Cardiac fibroblast (primary cell): ENCODE measurements around the gene JAG1.

Source experiments
- DNase-seq, 2 donors: peaks; one replicate each; pipeline versions ENCODE4 v3.0.0 to v3.0.0-alpha.2; 2010; ENCODE audit warnings: low read depth in 2 of 2
- H3K4me3 ChIP-seq, 2 donors: replicated peaks in 1 of 2; 1 replicate in 1 of 2; 2 replicates in 1 of 2; pipeline ENCODE4 v1.5.1; 2011; ENCODE audit warnings: low read depth in 2 of 2, low read length in 2 of 2, mild to moderate bottlenecking in 2 of 2, moderate library complexity in 1 of 2
- TF ChIP-seq, protein P1 (sequence below): IDR thresholded peaks from one replicate; pipeline ENCODE4 v1.5.1; 2011; ENCODE audit warnings: low read depth, mild to moderate bottlenecking, low read length, inconsistent platforms

JAG1 gene

DNA sequence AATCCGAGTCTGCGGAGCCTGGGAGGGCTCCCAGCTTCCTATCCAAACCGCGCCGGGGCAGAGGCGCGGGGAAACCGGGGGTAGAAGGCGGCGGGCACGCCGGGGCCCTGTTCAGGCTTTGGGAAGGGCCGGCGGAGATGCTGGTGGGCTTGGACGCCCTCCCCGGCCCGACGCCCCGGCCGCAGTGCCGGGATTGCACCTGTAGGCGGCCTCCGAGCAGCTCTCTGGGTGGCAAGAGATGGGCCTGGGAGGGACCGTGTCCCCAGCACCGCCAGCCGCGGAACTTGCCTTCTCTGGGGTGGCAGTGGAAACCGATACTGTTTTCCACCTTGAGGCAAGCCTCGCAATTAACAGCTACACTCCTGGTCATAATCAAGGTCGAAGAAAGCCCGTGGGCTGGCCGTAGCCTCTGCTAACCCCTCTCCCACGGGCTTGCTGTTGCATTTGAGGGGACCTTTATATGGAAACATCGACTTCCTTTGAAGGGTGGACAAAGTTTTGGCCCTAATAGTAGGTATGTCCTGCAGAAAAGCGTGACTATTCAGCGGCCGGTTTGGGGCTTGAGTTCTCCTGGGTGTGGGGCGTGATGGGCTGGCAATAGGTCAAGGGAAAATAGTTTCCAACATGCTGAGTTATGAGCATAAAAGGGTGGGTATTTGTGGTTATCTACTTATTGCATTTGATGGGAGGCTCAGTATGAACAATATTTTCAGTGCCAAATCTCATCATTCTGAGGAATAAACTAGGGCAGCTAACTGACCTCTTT, 1.1 kb upstream of the JAG1 start:
- TF ChIP-seq, protein P1, sequence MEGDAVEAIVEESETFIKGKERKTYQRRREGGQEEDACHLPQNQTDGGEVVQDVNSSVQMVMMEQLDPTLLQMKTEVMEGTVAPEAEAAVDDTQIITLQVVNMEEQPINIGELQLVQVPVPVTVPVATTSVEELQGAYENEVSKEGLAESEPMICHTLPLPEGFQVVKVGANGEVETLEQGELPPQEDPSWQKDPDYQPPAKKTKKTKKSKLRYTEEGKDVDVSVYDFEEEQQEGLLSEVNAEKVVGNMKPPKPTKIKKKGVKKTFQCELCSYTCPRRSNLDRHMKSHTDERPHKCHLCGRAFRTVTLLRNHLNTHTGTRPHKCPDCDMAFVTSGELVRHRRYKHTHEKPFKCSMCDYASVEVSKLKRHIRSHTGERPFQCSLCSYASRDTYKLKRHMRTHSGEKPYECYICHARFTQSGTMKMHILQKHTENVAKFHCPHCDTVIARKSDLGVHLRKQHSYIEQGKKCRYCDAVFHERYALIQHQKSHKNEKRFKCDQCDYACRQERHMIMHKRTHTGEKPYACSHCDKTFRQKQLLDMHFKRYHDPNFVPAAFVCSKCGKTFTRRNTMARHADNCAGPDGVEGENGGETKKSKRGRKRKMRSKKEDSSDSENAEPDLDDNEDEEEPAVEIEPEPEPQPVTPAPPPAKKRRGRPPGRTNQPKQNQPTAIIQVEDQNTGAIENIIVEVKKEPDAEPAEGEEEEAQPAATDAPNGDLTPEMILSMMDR: peak; percentile 88
- peak overlapping the region; percentile 81 to 88 for H3K4me3 ChIP-seq

DNA sequence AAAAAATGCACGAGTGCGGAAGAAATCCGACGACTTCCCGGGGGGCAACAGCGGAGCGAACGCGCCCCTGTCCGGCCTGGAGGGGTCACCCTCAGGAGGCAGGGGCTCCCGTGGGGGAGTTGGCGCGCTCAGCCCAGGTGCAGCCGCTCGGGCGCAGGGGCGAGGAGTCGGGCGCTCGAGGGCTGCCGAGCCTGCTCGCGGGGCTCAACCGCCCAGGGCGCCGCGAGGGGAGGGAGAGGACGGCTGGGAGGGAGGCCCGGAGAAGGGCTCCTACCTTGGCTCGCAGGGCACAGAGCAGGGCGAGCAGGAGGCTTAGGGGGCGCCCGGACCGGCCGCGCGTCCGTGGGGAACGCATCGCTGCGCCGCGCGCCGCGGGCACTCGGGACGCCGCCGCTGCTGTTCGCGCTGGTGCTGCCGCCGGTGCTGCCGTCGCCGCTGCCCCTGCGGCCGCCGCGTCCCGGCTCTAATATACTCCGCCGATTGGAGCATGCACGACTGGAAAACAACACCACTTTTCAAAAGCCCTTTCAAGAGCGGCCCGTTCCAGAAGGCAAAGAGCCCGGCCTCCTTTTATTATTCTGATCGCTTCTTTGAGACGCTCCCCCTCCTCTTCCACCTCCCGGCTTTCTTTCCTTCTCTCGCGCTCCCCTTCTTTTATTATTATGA, 490 bp downstream of the JAG1 start:
- peak overlapping the region; percentile 81 to 88 for H3K4me3 ChIP-seq
- TF ChIP-seq, protein P1: no peak
- no peak for DNase-seq

More for the DNA sequence above, 1.1 kb upstream of the JAG1 start:
- peak; percentile 76 to 79 for DNase-seq

DNA sequence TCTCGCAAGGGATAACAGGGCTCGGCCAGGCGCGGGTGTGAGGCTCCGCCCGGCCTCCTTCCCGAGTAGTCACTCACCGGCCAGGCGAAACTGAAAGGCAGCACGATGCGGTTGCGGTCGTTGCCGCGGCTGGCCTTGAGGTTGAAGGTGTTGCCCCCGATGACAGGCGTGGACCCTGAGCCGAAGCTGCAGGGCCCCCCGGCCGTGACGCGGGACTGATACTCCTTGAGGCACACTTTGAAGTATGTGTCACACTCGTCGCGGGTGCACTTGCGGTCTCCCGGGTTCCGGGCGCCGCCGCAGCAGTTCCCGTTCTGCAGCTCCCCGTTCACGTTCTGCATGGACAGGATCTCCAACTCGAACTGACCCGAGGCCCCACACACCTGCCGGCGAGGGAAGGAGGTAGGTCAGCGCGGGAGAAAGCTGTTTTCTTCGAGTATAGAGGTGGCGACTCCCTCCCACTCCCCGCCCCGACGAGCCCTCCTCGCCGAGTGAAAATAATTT, 1.1 kb downstream of the JAG1 start:
- TF ChIP-seq, protein P1: no peak
- peak; percentile 52 to 67 for DNase-seq
- H3K4me3 ChIP-seq: peak overlapping the region; percentile 81 to 88

DNA sequence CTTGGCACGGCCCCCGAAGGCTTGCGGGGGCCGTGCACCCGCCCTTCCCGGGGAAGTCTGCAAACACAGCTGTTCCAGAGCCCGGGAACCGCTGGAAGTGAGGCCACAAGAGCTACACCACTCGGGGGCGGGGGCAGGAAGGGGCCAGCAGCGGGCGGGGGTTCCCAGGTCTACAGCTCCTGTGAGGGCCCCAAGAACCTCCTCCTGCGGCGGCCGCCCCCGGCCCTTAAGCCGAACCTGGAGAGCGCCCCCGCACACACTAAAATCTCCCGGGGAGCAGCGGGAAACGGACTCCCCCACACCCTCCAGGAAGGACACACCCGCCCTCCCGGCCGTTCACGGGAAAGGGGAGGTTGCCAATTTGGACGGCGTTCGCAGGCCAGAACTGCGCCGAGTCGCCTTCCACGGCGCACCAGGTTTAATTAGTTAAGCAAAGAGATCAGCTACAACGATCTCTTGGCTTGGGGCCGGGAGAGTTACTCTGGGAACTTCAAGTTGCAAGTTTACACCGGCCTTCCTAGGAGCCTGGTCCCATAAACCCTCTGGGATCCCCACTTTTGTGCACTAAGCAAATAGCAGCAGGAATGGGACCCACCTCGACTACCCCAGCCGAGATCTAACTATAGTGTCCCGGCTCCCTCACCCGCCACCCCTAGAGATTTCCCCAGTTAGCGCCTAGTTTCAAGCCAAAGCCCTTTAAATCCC, 1.7 kb downstream of the JAG1 start:
- TF ChIP-seq, protein P1: no peak
- peak overlapping the region; percentile 81 to 88 for H3K4me3 ChIP-seq
- peak in 1 of 2 donors; percentile 68 for DNase-seq

DNA sequence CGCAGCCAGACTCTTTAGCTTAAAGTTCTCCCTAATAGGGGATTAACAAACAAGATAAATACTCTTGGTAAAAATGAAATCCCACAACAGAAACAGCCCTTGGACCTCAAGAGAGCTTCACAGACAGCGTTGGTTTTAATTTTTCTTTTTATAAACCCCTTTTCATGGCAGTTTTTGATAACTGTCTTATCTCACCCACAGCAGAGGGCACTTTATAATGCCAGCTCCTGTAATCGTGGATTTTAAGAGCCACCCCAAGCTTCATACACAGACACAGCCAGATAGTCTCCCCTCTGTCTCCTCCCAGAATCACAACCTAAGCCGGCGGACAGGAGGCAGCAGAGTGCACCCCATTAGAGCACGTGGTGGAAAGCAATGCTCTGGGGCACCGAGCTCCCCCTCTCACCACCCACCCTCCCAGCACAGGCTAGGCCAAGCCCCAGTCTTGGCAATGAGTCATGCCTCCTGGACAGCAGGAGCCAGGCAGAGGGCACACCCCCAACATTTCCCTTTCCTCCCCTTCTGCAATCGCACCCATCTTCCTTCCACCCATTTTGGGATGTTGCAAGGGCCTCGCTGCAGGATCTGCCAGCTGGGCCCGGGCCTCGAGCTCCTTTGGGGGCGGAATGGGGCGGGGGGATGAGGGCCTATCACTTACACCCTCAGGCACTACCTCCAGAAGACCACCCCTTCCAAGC, 2.4 kb downstream of the JAG1 start:
- TF ChIP-seq, protein P1: peak; percentile 69
- DNase-seq: peak; percentile 96 to 98
- peak overlapping the region; percentile 81 to 88 for H3K4me3 ChIP-seq

DNA sequence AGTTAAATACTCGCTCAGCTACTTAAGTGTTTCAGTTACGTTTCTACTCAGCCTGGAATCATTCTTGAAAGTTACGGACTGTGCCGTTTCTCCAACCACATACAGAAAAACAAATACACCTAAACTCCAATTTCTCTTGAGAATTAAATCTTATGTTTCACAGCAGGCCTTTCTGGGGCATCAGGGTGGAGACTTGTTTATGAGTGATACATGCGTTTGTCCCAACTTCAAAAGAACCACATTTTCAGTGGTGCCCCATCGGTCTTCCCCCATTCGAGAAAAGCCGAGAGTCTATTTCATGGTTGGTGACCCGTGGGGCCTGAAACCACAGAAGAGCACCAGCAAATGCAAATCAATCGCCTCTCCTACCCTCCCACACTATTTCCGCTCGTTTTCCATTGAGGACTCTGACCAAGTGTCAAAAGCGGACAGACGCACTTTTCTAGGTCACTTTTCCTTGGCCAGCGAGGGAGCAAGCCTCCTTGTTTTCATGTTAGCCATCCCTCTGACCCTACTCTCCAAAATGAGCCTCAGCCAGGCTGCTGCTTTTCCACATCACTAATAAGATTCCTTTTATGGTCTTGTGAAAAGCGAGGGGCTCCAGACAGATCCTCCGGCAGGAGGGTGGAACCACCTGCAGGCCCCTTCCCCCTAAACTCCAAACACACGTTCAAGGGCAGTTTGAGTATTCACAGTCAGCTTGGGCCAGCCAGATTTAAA, 3.1 kb downstream of the JAG1 start:
- TF ChIP-seq, protein P1: no peak
- peak overlapping the region; percentile 81 to 88 for H3K4me3 ChIP-seq
- peak; percentile 30 to 55 for DNase-seq
